ENCODE measurements around the gene CLDN9.

- no peak for TF ChIP-seq EZH2 (IDR thresholded peaks at IDR 0.05; ENCODE audit: borderline replicate concordance, low read depth, low read length, poor library complexity, severe bottlenecking)
- TF ChIP-seq, protein P1, sequence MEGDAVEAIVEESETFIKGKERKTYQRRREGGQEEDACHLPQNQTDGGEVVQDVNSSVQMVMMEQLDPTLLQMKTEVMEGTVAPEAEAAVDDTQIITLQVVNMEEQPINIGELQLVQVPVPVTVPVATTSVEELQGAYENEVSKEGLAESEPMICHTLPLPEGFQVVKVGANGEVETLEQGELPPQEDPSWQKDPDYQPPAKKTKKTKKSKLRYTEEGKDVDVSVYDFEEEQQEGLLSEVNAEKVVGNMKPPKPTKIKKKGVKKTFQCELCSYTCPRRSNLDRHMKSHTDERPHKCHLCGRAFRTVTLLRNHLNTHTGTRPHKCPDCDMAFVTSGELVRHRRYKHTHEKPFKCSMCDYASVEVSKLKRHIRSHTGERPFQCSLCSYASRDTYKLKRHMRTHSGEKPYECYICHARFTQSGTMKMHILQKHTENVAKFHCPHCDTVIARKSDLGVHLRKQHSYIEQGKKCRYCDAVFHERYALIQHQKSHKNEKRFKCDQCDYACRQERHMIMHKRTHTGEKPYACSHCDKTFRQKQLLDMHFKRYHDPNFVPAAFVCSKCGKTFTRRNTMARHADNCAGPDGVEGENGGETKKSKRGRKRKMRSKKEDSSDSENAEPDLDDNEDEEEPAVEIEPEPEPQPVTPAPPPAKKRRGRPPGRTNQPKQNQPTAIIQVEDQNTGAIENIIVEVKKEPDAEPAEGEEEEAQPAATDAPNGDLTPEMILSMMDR (conservative IDR thresholded peaks at IDR 0.05; ENCODE audit: low read depth, low read length), result no peak
Observed at GRCh38 chr16:3047387-3047720, 34.6 kb downstream of the CLDN9 start.

Measured in A673 (cell line).